NCI-H1417 treated with DMSO at 0.1 percent for 48 hours (cell line): ENCODE measurements around the gene RGS1.
"Not testable (repeated sequence)": the region's sequence is repeated elsewhere in the genome, so short reads cannot be mapped to it uniquely, and the experiment has no call there.

ENCODE experiments used
- DNase-seq: peaks from one replicate; lab custom pipeline; 2025; lab: John Stamatoyannopoulos, UW

RGS1 gene

GRCh38 chr1:192575499-192576189 is at the start of gene RGS1:
Gene RGS1 (plus strand): TSS chr1:192575773. CDS start chr1:192575793, 20 bp downstream.
- DNase-seq: no peak

- no peak for DNase-seq
Measured at GRCh38 chr1:192527111-192527795, 48.3 kb upstream of the RGS1 start.

GRCh38 chr1:192527950-192528349 is 47.6 kb upstream of the RGS1 start:
- DNase-seq: no peak

- DNase-seq: no peak
Measured at GRCh38 chr1:192529031-192529755, 46.4 kb upstream of the RGS1 start.

GRCh38 chr1:192529811-192530210 is 45.8 kb upstream of the RGS1 start:
- no peak for DNase-seq

- no peak for DNase-seq
Measured at GRCh38 chr1:192530254-192530653, 45.3 kb upstream of the RGS1 start.

- DNase-seq: not testable (repeated sequence)
Measured at GRCh38 chr1:192531037-192531703, 44.4 kb upstream of the RGS1 start.

GRCh38 chr1:192534666-192535065 is 40.9 kb upstream of the RGS1 start:
- no peak for DNase-seq

- DNase-seq: no peak
Measured at GRCh38 chr1:192535916-192536664, 39.5 kb upstream of the RGS1 start.

- DNase-seq: no peak
Measured at GRCh38 chr1:192538407-192539296, 36.9 kb upstream of the RGS1 start.

- no peak for DNase-seq
Measured at GRCh38 chr1:192539297-192540092, 36.1 kb upstream of the RGS1 start.

GRCh38 chr1:192543445-192543844 is 32.1 kb upstream of the RGS1 start:
- no peak for DNase-seq

- DNase-seq: no peak
Measured at GRCh38 chr1:192545896-192546521, 29.6 kb upstream of the RGS1 start.

- DNase-seq: no peak
Measured at GRCh38 chr1:192546596-192547190, 28.9 kb upstream of the RGS1 start.

- no peak for DNase-seq
Measured at GRCh38 chr1:192547501-192547900, 28.1 kb upstream of the RGS1 start.

- DNase-seq: no peak
Measured at GRCh38 chr1:192549937-192550336, 25.6 kb upstream of the RGS1 start.

GRCh38 chr1:192550922-192551534 is 24.5 kb upstream of the RGS1 start:
- no peak for DNase-seq

GRCh38 chr1:192552760-192553191 is 22.8 kb upstream of the RGS1 start:
- no peak for DNase-seq
